ENCODE results near the gene COBL.

The COBL gene

DNA sequence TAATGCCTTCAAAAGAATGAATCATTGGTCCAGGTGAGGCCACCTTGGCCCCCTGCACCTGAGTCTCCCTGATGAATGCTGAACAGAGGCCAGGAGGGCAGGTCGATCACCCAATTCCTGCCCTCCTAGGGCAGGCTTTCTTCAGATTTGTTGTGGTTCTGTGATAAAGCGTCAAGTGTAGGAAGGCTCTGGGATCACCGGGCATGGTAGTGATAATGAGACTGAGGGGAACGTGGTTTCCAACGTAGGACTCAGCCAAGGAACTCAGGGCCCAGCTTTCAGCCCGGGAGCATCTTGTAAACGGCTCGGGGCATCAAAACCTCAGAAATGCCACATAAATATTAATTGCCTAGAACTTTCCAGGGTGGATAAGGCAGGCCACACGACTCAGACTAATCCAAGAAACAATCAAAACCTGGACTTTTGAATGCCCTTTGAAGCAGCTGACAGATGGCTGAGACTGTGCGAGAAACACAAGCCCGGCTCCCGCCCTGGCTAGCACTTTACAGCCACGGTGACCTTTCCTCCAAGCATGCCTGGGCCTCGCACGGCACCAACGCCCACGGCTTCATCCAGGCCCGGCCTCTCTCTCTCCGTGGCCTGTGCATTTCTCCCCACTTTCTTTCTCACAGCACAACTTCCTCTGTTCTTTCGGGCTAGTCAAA, 294.6 kb downstream of the COBL start:
- DNase-seq (ENCODE audit: low read depth) = no peak
- TF ChIP-seq, protein P1, sequence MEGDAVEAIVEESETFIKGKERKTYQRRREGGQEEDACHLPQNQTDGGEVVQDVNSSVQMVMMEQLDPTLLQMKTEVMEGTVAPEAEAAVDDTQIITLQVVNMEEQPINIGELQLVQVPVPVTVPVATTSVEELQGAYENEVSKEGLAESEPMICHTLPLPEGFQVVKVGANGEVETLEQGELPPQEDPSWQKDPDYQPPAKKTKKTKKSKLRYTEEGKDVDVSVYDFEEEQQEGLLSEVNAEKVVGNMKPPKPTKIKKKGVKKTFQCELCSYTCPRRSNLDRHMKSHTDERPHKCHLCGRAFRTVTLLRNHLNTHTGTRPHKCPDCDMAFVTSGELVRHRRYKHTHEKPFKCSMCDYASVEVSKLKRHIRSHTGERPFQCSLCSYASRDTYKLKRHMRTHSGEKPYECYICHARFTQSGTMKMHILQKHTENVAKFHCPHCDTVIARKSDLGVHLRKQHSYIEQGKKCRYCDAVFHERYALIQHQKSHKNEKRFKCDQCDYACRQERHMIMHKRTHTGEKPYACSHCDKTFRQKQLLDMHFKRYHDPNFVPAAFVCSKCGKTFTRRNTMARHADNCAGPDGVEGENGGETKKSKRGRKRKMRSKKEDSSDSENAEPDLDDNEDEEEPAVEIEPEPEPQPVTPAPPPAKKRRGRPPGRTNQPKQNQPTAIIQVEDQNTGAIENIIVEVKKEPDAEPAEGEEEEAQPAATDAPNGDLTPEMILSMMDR (IDR thresholded peaks at IDR 0.05; ENCODE audit: insufficient read depth, low read depth, low read length, missing control alignments) = no peak
- no peak overlapping the region for H3K4me3 ChIP-seq (ENCODE audit: low read length)

DNA sequence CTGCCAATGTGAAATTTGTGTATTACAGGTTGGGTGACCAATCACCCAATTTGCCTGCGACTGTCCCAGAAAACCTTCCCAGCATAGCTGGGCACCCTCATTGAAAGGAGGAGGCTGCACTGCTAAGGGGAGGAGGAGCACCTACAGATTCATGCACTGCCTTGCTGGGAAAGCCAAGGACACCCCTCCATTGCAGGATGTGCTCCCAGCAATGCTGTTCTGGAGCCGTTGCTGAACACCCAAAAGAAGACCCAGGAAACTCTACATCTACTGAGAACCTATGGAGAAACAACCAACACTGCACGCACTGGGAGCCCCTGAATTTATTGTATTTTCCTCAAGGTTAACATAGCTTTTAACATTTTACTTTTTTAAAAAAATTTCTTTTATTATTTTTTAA, 295.7 kb downstream of the COBL start:
- TF ChIP-seq, protein P1 (IDR thresholded peaks at IDR 0.05; ENCODE audit: insufficient read depth, low read depth, low read length, missing control alignments) = no peak
- no peak for DNase-seq (ENCODE audit: low read depth)
- no peak overlapping the region for H3K4me3 ChIP-seq (ENCODE audit: low read length)

GRCh38 chr7:51019891-51020870, 296.4 kb downstream of the COBL start:
- H3K4me3 ChIP-seq (ENCODE audit: low read length) = no peak overlapping the region
- TF ChIP-seq, protein P1 (IDR thresholded peaks at IDR 0.05; ENCODE audit: insufficient read depth, low read depth, low read length, missing control alignments) = no peak
- no peak for DNase-seq (ENCODE audit: low read depth)

GRCh38 chr7:51019191-51019844, 297.3 kb downstream of the COBL start:
- TF ChIP-seq, protein P1 (IDR thresholded peaks at IDR 0.05; ENCODE audit: insufficient read depth, low read depth, low read length, missing control alignments) = no peak
- H3K4me3 ChIP-seq (ENCODE audit: low read length) = no peak overlapping the region
- DNase-seq (ENCODE audit: low read depth) = peak; percentile 66

DNA sequence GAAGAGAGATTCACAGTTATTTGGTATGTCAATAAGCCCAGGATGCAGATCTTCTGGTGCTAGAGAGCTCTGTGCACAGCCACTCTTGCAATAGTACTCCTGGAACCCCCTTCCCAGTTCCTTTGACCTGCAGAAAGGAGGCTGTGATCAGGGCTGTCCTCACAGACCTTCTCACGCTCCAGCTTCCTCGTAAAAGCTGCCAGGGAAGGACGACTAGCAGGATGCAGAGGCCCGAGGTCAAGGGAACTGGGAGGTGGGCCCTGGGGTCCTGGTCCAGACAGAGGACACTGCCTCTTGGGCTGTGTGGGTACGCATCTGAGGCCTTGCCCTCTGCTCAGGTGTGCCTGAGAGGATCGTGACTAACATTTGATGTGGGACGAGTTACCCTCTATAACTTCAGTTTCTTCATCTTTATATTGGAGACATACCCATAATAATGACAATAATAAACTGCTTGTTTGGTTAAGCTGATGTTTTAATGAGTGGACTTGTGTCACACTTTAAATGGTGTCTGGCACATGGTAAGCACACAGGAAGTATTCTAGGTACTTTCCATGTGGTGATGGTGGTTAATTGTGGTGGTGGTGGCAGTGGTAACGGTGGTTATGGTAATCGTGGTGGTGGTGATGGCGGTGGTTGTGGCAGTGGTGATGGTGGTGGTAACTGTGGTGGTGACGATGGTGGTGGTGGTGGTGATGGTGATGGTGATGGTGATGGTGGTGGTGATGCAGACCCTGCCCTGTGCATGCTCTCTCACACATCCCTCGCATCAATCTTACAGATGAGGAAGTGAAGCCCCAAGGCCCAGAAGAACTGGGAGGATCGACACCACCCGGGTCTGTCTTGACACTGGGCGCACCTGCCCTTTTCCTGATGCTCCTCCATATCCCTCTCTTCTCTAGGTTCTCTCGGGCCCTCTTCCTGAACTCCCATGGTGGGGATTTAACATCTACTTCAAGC, 298.8 kb downstream of the COBL start:
- TF ChIP-seq, protein P1 (IDR thresholded peaks at IDR 0.05; ENCODE audit: insufficient read depth, low read depth, low read length, missing control alignments) = no peak
- DNase-seq (ENCODE audit: low read depth) = no peak
- no peak overlapping the region for H3K4me3 ChIP-seq (ENCODE audit: low read length)

- DNase-seq (ENCODE audit: low read depth) = no peak
- no peak overlapping the region for H3K4me3 ChIP-seq (ENCODE audit: low read length)
- TF ChIP-seq, protein P1 (IDR thresholded peaks at IDR 0.05; ENCODE audit: insufficient read depth, low read depth, low read length, missing control alignments) = no peak
Measured at GRCh38 chr7:51016546-51016945, 300.1 kb downstream of the COBL start.
